CD14-positive monocyte (primary cell): ENCODE results near the gene IDH2. TPM values are rescaled to one million over a fixed set of nuclear protein-coding genes. Genes with fewer than 3 reads are reported as not detected.

ENCODE experiments used
- DNase-seq, 3 donors: peaks; one replicate each; pipeline ENCODE4 v3.0.0-alpha.2; 2011 to 2022
- H2AFZ ChIP-seq: 2 replicates; pipeline ENCODE4 v1.6.0; 2012; ENCODE audit warnings: mild to moderate bottlenecking, low read depth, low read length, inconsistent platforms; ENCODE audit not compliant: insufficient read depth, poor library complexity, severe bottlenecking
- H3K27ac ChIP-seq, 2 donors: 1 replicate in 1 of 2; 2 replicates in 1 of 2; pipeline ENCODE4 v1.5.1; 2012 to 2013; ENCODE audit warnings: low read length in 2 of 2, control low read depth in 1 of 2, inconsistent platforms in 1 of 2, low read depth in 1 of 2, mild to moderate bottlenecking in 1 of 2
- H3K27me3 ChIP-seq, 2 donors: one replicate each; pipeline versions ENCODE4 v1.6.0 to v1.6.1; 2011 to 2013; ENCODE audit warnings: low read length in 2 of 2; ENCODE audit not compliant: control insufficient read depth in 2 of 2, insufficient read depth in 2 of 2
- H3K36me3 ChIP-seq, 2 donors: replicated peaks in 1 of 2; 1 replicate in 1 of 2; 2 replicates in 1 of 2; pipeline versions ENCODE4 v1.5.1 to v1.6.1; 2012 to 2013; ENCODE audit warnings: low read length in 2 of 2, control low read depth in 1 of 2, inconsistent platforms in 1 of 2, mild to moderate bottlenecking in 1 of 2; ENCODE audit not compliant: insufficient read depth in 2 of 2, control insufficient read depth in 1 of 2
- H3K4me1 ChIP-seq, 2 donors: 1 replicate in 1 of 2; 2 replicates in 1 of 2; pipeline versions ENCODE4 v1.5.1 to v1.6.1; 2012 to 2013; ENCODE audit warnings: low read length in 2 of 2, control low read depth in 1 of 2, inconsistent platforms in 1 of 2, mild to moderate bottlenecking in 1 of 2, moderate library complexity in 1 of 2; ENCODE audit not compliant: insufficient read depth in 2 of 2, control insufficient read depth in 1 of 2
- H3K4me2 ChIP-seq: replicated peaks from 2 replicates; pipeline ENCODE3; 2012; ENCODE audit warnings: low read length, moderate library complexity, mild to moderate bottlenecking; ENCODE audit not compliant: poor library complexity, severe bottlenecking; ENCODE audit errors: extremely low read depth
- H3K4me3 ChIP-seq, 3 experiments: fragments of 200-600 bp in 1 of 3; sonication (generic) in 1 of 3; replicated peaks in 1 of 3; 1 replicate in 2 of 3; 2 replicates in 1 of 3; pipeline ENCODE4 v1.5.1; 2011 to 2013; ENCODE audit warnings: low read length in 3 of 3, mild to moderate bottlenecking in 3 of 3, control low read depth in 2 of 3, low read depth in 2 of 3, inconsistent platforms in 1 of 3, moderate library complexity in 1 of 3
- H3K79me2 ChIP-seq: 2 replicates; pipeline ENCODE4 v1.6.0; 2012; ENCODE audit warnings: mild to moderate bottlenecking, control low read depth, inconsistent platforms, low read length, moderate library complexity; ENCODE audit not compliant: insufficient read depth
- H3K9ac ChIP-seq: 2 replicates; pipeline ENCODE4 v1.6.0; 2017; ENCODE audit warnings: low read length, mild to moderate bottlenecking; ENCODE audit not compliant: insufficient read depth, poor library complexity, severe bottlenecking
- H3K9me3 ChIP-seq, 2 donors: replicated peaks in 1 of 2; 1 replicate in 1 of 2; 2 replicates in 1 of 2; pipeline versions ENCODE4 v1.5.1 to v1.6.1; 2012 to 2013; ENCODE audit warnings: low read length in 2 of 2, control low read depth in 1 of 2; ENCODE audit not compliant: control insufficient read depth in 1 of 2, insufficient read depth in 1 of 2
- H4K20me1 ChIP-seq: 2 replicates; pipeline ENCODE4 v1.6.0; 2012; ENCODE audit warnings: mild to moderate bottlenecking, low read length, control low read depth, moderate library complexity; ENCODE audit not compliant: insufficient read depth
- H3K27ac Mint-ChIP-seq, 7 donors: one replicate each; pipeline ENCODE4 v1.8.0; 2020; ENCODE audit warnings: mild to moderate bottlenecking in 7 of 7, mixed read lengths in 7 of 7, moderate library complexity in 6 of 7, inconsistent platforms in 2 of 7
- H3K27me3 Mint-ChIP-seq, 3 donors: one replicate each; pipeline ENCODE4 v1.8.0; 2021 to 2022; ENCODE audit warnings: low read depth in 3 of 3, mild to moderate bottlenecking in 3 of 3, mixed read lengths in 3 of 3, moderate library complexity in 3 of 3, inconsistent platforms in 1 of 3
- H3K36me3 Mint-ChIP-seq, 2 donors: one replicate each; pipeline ENCODE4 v1.8.0; 2020; ENCODE audit warnings: mixed read lengths in 2 of 2, inconsistent platforms in 1 of 2, mild to moderate bottlenecking in 1 of 2
- H3K4me1 Mint-ChIP-seq: one replicate; pipeline ENCODE4 v1.8.0; 2020; ENCODE audit warnings: mild to moderate bottlenecking, mixed read lengths
- H3K4me3 Mint-ChIP-seq, 2 donors: one replicate each; pipeline ENCODE4 v1.8.0; 2020; ENCODE audit warnings: mild to moderate bottlenecking in 2 of 2, mixed read lengths in 2 of 2, moderate library complexity in 1 of 2
- H3K9me3 Mint-ChIP-seq, 7 donors: one replicate each; pipeline ENCODE4 v1.8.0; 2020 to 2022; ENCODE audit warnings: mixed read lengths in 7 of 7, mild to moderate bottlenecking in 6 of 7, moderate library complexity in 6 of 7, inconsistent platforms in 2 of 7
- CTCF ChIP-seq: fragments of 200-600 bp; IDR thresholded peaks from one replicate; pipeline ENCODE4 v1.8.0; 2022; ENCODE audit warnings: antibody characterized with exemption, mild to moderate bottlenecking
- WGBS: methylation state at CpG from one replicate; pipeline ENCODE4 v1.1.5; 2013; ENCODE audit warnings: missing lambda C conversion rate; ENCODE audit not compliant: insufficient coverage; 5-methylcytosine and 5-hydroxymethylcytosine counted together
- intact Hi-C, 2 donors: fragments of 100-400 bp; cut with micrococcal nuclease; formaldehyde crosslinking; loops; one replicate each; pipeline versions ENCODE4 v1.15.0 to v1.15.1; 2023
- polyA plus RNA-seq, 3 donors: library from polyadenylated mRNA; depleted of rRNA in 1 of 3; unstranded in 2 of 3; stranded (reverse) in 1 of 3; fragments of 300-500 nt in 2 of 3; fragments of >200 nt in 1 of 3; fragmentation: Illumina TruSeq in 2 of 3; gene quantifications; 1 replicate in 2 of 3; 2 replicates in 1 of 3; pipeline ENCODE4 v1.2.3, GENCODE V29; 2012 to 2021

Gene IDH2
- polyA plus RNA-seq, 3 donors = 40.6 to 115 (median 82.2) TPM

GRCh38 chr15:90082140-90082715 is 20.0 kb downstream of the IDH2 start:
- H3K9ac ChIP-seq = no peak overlapping the region
- H3K27me3 Mint-ChIP-seq = peaks cover 0 to 2% (median 2%) of the 10 kb centered on the region in 3 donors
- peaks cover 63 to 76% of the 10 kb centered on the region in 2 donors for H3K36me3 ChIP-seq
- intact Hi-C loops = no loop called here
- H2AFZ ChIP-seq = no peak overlapping the region
- peak overlapping the region in 2 of 7 donors; percentile 36 to 50 for H3K27ac Mint-ChIP-seq
- no peak overlapping the region for H3K4me3 Mint-ChIP-seq
- peaks cover 59 to 88% of the 10 kb centered on the region in 2 donors for H3K36me3 Mint-ChIP-seq
- no peaks in the 10 kb centered on the region for H3K79me2 ChIP-seq
- no peak overlapping the region for H3K4me2 ChIP-seq
- peaks cover 20% of the 10 kb centered on the region for H3K4me1 Mint-ChIP-seq
- no peaks in the 10 kb centered on the region for H3K27me3 ChIP-seq
- no peak for DNase-seq
- TF ChIP-seq CTCF = no peak
- H3K9me3 Mint-ChIP-seq = no peaks in the 10 kb centered on the region
- H3K9me3 ChIP-seq = no peaks in the 10 kb centered on the region
- H3K4me3 ChIP-seq = no peak overlapping the region
- 15% methylated on average over 5 of the region's 9 CpGs for WGBS
- H3K4me1 ChIP-seq = peaks cover 9 to 25% of the 10 kb centered on the region in 2 donors
- peaks cover 17% of the 10 kb centered on the region for H4K20me1 ChIP-seq
- peak overlapping the region in 1 of 2 donors; percentile 8 for H3K27ac ChIP-seq

DNA sequence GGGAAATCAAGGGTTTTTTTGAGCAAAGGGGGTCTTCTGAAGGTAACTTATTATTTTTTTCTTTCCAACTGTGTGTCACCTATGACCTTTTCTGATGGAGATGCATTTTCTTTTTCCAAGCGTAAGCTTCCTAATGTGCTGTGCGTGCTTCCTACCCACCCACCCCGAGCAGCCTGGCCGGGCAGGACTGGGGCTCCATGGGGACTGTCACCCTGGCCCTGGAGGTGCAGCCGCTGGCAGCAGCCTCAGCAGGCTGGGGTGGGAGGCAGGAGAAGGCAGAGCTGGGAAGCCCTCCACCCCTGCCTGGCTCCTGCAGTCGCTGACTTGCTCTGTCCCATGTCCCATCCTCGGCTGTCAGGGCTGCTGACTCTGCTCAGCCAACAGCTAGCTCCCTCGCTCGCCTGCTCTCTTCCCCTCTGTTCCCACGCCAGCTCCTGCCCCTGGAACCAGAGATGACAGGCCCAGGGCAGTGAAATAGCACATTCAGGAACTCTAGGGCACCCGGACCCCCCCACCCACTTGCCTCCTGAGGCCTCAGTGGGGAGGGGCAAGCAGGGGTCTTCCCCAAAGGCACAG is 21.4 kb downstream of the IDH2 start:
- Histone ChIP-seq H2AFZ (no peak overlapping the region), H3K4me2 (no peak overlapping the region), H3K4me1 (peaks cover 2 to 15% of the 10 kb centered on the region in 2 donors), H3K27ac (peak overlapping the region; percentile 9 to 53), H3K27me3 (no peaks in the 10 kb centered on the region), H3K36me3 (peaks cover 75 to 85% of the 10 kb centered on the region in 2 donors), H3K4me3 (no peak overlapping the region), H4K20me1 (peaks cover 17% of the 10 kb centered on the region), H3K79me2 (peaks cover 4% of the 10 kb centered on the region), H3K9ac (no peak overlapping the region), H3K9me3 (no peaks in the 10 kb centered on the region)
- H3K27me3 Mint-ChIP-seq = peaks cover 0 to 2% (median 2%) of the 10 kb centered on the region in 3 donors
- H3K4me3 Mint-ChIP-seq = no peak overlapping the region
- H3K9me3 Mint-ChIP-seq = no peaks in the 10 kb centered on the region
- intact Hi-C loops = no loop called here
- no peak for DNase-seq
- H3K36me3 Mint-ChIP-seq = peaks cover 60 to 91% of the 10 kb centered on the region in 2 donors
- peak overlapping the region in 3 of 7 donors; percentile 33 to 73 (median 61) for H3K27ac Mint-ChIP-seq
- no peak for TF ChIP-seq CTCF
- WGBS = 87% methylated on average over 6 of the region's 11 CpGs
- H3K4me1 Mint-ChIP-seq = peaks cover 11% of the 10 kb centered on the region
